Stomach (tissue), 4 donors: ENCODE measurements around the gene GABRB2.

Source experiments
- EP300 ChIP-seq: sonication (generic); formaldehyde crosslinking; IDR thresholded peaks from one replicate; pipeline ENCODE4 v1.6.1; 2017; ENCODE audit warnings: antibody characterized with exemption
- POLR2A ChIP-seq, 4 donors: fragments of 450-650 bp; IDR thresholded peaks; one replicate each; pipeline ENCODE4 v1.6.1; 2016; ENCODE audit warnings: antibody characterized with exemption in 4 of 4, control low read depth in 2 of 4, mild to moderate bottlenecking in 1 of 4, moderate library complexity in 1 of 4
- TF ChIP-seq, protein P1 (sequence below), 7 experiments: fragments of 450-650 bp in 4 of 7; fragments of 200-600 bp in 3 of 7; sonication (generic) in 3 of 7; IDR thresholded peaks; one replicate each; pipeline ENCODE4 v1.5.1; 2016 to 2019; ENCODE audit warnings: antibody characterized with exemption in 7 of 7, control low read depth in 2 of 7, mild to moderate bottlenecking in 1 of 7

DNA sequence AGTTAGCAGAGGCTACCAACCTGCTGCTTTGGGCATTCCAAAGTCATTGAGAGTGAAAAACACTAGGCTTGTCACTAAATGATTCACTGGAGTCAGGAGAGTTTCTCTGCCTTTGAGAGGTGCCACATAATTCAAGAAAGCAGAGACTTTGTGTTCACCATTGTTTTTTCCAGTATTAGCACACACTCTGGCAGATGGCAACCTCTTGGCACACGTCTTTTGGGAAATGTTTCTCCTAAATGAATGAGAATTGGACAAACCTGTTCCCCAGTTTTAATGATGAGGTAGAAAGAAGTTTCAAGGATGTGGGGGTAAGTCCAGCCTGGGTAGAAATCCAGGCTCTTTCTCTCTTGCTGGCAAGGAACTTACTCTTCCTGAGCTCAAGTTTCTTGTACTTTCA, 259.1 kb downstream of the GABRB2 start:
- TF ChIP-seq, protein P1, sequence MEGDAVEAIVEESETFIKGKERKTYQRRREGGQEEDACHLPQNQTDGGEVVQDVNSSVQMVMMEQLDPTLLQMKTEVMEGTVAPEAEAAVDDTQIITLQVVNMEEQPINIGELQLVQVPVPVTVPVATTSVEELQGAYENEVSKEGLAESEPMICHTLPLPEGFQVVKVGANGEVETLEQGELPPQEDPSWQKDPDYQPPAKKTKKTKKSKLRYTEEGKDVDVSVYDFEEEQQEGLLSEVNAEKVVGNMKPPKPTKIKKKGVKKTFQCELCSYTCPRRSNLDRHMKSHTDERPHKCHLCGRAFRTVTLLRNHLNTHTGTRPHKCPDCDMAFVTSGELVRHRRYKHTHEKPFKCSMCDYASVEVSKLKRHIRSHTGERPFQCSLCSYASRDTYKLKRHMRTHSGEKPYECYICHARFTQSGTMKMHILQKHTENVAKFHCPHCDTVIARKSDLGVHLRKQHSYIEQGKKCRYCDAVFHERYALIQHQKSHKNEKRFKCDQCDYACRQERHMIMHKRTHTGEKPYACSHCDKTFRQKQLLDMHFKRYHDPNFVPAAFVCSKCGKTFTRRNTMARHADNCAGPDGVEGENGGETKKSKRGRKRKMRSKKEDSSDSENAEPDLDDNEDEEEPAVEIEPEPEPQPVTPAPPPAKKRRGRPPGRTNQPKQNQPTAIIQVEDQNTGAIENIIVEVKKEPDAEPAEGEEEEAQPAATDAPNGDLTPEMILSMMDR (IDR thresholded peaks at IDR 0.05) = no peak
- TF ChIP-seq EP300 = no peak
- no peak for TF ChIP-seq POLR2A (IDR thresholded peaks at IDR 0.05)
